Cerebellar nuclear complex (tissue), 1 donor: ENCODE results near the gene SLC7A9.
"Not testable (repeated sequence)": the region's sequence is repeated elsewhere in the genome, so short reads cannot be mapped to it uniquely, and the experiment has no call there.

Experiments used
- DNase-seq, 2 experiments: peaks; one replicate each; lab custom pipeline; 2025; lab: John Stamatoyannopoulos, UW

SLC7A9 gene

DNA sequence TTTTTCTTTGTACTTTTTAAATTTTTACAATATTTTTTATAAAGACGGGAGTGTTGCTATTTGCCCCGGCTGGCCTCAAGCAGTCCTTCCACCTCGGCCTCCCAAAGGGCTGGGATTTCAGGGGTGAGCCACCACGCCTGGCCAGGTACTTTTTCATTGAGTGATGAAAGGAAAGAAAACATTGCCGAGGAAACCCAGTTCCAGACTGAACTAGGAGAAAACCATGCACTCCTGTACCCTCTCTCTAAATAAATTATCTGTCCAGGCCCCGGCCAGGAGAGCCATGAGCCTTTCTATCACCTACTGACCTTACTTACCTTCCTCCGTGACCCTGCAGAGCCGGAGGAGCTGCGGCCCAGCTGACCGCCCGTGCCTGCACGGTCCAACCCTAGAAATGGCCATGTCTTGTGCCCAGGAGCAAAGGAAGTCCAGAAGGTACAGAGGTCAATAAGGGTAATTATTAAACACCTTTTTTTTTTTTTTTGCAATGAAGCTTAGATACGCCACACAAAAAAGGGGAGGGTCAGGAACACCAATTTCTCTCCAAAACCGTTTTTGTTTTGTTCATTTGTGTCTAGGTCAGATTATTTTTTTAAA, at the start of gene SLC7A9:
TSS of gene SLC7A9 (minus strand) at position 399 of the 597 bp plus-strand sequence. CDS start 1,233 bp downstream, outside the sequence.
- no peak for DNase-seq

DNA sequence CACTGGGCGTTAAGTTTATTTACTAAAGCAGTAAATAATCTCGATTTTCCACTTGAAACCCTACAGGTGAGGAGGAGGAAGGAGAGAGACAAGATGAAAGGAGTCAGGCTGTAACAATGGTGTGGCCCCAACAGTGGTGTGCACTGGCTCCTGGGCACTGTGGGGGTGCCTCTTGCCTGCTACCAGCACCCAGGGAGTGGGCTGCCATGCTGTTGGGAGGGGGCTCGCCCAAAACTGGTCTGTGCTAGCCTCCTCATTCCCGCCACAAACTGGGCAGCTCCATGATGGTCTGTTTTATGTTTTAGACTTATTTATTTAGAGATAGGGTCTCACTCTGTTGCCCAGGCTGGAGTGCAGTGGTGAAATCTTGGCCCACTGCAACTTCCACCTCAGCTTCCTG, 49.8 kb upstream of the SLC7A9 start:
- DNase-seq, result no peak

DNA sequence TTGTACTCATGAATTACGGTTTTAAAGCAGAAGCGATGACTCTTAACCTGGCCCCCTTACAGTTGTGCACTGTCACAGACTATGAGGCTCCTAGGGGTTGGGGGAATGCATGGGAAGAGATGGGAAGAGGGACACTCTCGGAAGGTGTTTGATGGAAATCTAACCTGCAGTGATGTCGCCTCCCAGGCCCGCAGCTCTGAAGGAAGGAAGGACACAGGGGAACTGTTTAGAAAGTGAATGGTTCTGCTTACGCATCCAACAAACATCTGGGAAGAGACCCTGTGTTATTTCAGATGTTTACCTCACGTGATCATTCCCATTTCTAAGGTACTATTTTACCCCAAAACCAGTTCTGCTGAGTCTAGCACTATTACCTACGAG, 48.0 kb upstream of the SLC7A9 start:
- DNase-seq, result no peak

DNA sequence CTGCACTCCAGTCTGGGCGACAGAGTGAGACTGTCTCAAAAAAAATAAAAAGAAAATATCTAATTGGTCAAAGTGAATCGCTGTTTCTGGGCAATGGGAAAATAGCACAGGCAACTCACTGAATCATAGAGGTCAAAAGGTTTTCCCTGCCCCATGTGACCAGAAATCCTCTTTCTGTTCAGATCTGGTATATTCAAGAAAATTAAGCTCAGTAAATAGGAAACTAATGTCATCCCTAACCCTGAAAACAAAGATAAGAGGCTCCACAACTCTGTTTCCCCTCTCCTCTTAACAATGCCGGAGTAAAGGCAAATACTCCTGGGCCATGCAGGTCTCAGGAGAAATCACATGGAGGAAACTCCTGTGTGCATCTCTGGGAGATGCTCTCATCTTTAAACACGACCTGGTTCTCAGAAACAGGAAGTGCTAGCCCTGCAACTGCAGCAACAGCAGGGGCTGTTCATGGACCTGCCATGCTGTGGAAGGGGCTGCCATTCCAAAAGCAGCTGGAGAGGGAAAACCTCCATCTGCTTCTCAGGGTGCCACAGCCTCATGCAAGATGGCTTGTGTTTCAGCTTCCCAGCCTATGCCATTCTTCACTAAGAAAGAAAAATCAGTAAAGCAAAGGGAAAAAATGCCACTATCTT, 47.5 kb upstream of the SLC7A9 start:
- no peak for DNase-seq

DNA sequence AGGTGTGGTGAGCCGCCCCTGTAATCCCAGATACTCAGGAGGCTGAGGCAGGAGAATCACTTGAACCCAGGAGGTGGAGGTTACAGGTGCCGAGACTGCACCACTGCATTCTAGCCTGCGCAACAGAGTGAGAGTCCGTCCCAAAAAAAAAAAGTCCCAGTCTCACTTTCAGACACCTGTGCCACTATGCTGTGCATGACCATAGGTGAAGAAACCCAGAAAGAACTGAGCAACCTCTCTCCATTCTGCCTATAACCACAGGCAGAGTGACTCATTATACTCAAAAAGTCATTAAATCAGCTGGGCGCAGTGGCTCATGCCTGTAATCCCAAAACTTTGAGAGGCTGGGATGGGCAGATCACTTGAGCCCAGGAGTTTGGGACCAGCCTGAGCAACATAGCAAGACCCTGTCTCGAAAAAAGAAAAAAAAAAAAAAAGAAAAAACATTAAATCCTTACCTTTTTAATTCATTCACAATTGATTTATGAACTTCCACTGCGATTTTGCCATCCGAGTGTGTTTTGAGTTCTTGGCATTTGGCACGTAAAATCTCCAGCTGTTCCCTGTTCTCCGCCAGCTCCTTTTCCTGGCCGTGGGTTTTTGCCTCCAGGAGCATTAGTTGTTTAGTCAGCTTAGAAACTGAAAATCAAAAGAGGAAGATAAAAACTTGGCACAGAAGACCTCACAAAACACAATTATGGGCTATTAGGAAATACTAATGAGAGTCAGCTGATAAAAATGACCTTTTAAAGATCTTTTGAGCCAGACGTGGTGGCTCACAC, 45.5 kb upstream of the SLC7A9 start:
- no peak for DNase-seq

DNA sequence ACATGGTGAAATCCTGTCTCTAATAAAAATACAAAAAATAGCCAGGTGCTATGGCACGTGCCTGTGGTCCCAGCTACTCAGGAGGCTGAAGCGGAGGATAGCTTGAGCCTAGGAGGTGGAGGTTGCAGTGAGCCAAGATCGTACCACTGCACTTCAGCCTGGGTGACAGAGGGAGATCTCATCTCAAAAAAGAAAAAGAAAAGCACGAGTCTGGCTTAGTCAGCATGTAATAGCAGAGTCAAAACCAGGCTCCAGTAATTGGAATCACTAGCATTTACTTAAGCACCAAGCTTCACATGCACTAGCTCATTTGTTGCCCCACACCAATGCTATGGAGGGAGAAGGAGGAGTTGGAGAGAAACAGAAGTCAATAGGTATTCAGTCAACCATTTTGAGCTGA, 41.9 kb upstream of the SLC7A9 start:
- no peak for DNase-seq

DNA sequence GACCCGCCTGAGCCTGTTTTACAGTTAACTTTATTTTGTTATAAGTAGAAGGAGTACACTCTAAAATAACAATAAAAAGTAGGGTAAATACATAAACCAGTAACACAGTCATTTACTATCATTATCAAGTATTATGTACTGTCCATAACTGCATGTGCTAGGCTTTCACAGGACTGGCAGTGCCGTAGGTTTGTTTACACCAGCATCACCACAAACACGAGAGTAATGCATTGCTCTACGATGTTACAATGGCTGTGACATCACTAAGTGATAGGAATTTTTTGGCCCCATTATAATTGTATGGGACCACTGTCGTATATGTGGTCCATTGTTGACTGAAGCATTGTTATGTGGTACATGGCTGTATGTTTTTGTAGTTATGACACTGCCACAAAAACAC, 41.3 kb upstream of the SLC7A9 start:
- no peak for DNase-seq

DNA sequence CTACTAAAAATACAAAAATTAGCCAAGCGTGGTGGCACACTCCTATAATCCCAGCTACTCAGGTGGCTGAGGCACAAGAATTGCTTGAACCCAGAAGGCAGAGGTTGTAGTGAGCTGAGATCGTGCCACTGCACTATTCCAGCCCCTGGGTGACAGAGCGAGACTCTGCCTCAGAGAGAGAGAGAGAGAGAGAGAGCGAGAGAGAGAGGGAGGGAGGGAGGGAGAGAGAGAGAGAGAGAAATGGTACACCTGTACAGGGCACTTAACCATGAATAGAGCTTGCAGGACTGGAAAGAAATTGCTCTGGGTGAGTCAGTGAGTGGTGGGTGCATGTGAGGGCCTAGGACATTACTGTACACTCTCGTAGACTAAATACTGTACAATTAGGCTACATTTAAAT, 40.5 kb upstream of the SLC7A9 start:
- no peak for DNase-seq

DNA sequence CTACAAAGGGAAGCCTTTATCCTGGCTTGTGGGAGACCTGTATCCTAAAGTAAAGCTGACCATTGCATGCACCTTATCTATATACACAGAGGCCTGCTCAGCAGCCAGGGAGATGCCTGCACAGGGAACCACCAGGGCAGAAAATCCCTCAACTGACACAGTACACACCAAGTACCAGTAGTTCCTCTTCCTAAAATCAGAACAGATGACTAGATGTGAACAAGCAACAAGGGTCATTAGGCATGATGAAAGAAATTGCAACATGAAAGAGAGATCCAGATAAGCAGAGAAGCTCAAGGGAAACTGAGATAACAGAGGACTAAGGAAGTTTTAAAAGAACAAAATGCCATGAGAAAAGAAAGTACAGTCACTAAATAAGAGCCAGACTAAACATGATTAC, 39.7 kb upstream of the SLC7A9 start:
- no peak for DNase-seq

DNA sequence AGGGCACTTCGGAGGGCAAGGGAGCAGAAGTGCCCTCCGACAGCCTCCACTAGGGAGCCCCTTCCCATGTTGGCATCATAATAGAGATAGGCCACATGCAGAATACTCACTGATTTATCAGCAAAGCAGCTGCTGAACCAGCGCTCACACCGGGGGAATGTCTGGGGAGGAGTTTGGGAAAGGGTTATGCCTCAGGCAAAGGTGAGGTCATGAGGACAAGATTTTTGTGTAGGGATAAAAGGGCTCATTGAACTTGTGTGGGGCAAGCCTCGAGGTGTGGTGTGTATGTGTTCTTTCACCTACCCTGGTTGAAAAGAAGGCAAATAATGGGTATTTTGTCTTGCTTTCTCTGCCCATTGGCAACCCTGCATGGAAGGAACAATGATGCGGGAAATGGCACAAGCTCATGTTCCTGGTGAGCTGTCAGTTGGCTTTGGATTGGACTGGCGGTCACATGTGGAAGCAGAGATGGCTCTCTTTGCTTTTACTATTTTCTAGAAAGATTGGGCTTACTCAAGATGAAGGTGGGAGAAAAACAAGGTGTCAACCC, 39.1 kb upstream of the SLC7A9 start:
- DNase-seq, result no peak

DNA sequence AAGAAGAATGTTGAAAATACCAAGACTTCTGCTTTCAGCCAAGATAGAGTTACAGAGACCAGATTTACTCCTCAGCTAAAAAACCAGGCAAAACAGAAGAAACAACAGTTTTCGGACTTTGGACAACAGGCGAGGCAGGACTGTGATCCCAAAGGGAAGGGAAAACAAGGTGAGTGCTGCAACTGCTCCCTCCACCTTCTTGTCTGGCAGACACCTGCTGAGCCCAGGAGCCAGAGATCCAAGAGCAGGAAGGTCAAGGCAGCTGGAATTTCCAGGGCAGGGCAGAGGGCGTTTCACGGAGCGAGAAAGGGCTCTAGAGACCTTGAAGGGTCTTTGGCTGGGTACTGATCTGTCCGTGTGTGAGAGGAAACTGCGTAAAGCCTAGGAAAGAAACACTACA, 32.9 kb upstream of the SLC7A9 start:
- no peak for DNase-seq

DNA sequence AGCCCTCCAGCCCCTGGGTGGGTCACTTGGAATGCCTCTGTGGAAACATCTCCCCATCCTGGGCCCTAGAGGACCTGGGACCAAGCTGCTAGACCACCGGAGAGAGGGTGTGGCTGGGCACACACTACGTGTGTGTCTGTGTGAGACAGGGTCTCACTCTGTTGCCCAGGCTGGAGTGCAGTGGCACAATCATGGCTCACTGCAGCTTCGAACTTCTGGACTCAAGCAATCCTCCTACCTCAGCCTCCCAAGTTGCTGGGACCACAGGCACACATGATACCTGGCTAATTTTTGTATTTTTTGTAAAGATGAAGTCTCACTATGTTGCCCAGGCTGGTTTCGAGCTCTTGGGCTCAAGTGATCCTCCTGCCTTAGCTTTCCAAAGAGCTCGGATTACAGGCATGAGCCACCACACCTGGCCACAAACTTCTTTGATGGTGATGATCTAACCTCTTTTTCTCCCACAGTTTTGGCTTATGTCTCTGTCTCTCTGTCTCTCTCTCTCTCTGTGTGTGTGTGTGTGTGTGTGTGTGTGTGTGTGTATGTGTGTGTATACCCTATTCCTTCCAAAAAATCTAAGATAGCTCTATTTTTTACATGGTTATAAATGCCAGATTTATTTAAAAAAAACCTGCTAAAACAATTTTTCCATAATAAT, 32.1 kb upstream of the SLC7A9 start:
- DNase-seq, result no peak

DNA sequence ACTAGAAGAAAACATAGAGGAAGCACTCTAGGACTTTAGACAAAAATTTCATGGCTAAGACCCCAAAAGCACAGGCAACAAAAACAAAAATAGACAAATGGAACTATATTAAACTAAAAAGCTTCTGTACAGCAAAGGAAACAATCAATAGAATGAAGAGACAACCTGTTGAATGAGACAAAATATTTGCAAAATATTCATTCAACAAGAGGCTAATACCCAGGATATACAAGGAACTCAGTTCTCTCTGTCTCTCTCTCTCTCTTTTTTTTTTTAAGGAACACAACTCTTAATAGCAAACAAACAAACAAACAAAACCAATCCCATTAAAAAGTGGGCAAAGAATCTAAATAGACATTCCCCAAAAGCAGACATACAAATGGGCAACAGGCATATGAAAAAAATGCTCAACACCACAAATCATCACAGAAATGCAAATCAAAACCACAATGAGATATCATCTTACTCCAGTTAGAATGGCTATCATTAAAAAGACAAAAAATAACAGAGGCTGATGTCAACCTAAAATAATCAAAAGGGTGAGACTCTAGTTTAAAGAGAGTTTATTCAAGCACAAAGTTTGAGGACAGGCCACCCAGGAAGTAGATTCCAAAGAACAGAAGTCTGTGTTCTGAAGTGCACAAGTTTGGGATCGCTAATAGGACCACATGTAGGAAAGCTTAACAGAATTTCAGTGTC, 27.1 kb upstream of the SLC7A9 start:
- DNase-seq, result no peak

DNA sequence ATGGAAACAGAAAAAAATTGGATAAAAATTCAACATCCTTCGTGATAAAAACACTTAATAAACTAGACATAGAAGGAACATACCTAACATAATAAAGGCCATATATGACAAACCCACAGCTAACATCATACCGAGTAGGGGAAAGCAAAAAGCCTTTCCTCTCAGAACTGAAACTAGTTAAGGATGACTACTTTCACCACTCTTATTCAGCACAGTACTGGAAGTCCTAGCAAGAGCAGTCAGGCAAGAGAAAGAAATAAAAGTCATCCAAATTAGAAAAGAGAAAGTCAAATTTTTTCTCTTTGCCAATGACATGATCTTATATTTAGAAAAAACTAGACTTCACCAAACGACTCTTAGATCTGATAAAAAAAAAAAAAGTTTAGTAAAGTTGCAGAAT, 25.8 kb upstream of the SLC7A9 start:
- DNase-seq, result no peak

DNA sequence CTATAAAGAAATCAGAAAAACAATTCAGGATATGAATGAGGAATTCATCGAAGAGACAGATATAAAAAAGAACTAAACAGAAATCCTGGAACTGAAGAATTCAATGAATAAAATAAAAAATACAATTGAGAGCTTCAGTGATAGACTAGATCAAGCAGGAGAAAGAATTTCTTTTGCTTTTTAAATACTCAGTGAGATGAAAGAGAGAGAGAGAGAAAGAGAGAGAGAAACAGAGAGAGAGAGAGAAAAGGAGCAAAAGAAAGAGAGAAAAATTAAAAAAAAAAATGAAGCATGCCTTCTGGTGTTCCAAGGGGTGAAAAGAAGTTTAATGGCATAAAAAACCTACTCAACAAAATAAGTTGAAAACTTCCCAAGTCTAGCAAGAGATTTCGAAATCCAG, 22.0 kb upstream of the SLC7A9 start:
- no peak for DNase-seq

DNA sequence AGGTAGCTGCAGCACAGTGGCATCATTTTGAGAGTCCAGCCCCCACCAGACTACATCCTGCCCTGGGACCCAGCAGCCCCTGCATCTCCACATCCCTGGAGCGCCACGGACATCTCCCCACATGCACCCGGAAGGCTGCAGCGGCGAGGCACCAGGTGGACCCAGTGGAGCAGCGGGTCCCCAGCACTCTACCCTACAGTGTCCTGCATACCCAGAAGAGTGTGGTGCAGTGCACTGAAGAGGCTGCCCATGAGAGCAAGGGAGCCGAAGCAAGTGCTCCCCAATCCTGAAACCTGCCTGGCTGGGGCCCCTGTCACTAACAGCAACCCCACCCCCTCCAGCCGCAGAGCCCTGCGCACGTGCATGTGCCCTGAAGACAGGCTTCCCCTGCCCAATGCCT, 21.3 kb upstream of the SLC7A9 start:
- no peak for DNase-seq

DNA sequence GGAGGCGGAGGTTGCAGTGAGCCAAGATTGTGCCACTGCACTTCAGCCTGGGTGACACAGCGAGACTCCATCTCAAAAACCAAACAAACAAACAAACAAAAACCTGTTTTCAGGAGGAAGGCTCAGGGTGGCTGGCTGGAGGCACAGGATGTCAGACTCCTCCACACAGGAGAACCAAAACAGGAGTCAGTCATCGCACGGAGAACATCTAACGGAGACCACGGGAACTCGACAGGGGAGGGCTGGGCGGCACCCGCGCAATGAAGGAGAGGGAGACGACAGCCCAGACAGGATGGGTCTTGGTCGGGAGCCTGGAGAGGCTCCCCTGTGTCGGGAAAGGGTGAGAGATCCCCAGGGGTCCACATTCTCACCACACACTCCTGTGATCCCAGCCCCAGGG, 20.8 kb upstream of the SLC7A9 start:
- no peak for DNase-seq

DNA sequence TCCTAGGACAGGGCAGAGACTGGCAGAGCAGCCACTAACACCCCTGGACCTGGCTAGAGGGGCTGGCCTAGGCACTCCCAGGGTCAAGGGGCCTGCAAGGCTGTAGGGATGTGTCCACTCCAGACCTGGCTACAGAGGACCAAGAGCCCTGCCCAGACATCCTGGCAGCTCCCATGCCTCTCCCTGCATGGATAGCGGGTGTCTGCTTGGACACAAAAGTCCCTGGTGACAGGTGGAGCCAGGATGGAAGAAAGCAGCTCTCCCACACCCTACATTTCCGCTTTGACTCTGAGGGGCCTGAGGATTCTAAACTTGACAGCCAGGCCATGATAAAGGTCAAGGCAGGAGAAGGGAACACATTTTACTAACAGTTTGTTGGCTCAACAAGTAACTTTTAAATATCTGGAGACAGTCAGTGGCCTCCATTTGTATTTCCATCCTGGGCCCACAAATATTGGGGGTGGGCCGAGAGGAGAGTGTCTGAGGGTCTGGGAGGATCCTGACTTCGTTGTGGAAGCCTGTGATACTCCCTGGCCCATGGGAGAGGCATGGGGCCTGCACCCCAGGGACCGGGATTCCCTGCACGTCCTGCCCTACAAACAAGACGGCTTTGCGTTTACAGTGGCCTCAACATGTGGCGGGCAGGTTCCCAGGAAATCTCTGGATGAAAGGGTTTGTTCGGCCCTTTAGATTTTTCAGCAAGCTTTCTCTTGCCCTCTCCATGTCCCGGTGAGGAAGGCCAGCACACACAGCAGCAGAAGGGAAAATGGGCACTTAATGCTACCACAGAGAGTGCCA, 19.8 kb upstream of the SLC7A9 start:
- DNase-seq, result no peak

DNA sequence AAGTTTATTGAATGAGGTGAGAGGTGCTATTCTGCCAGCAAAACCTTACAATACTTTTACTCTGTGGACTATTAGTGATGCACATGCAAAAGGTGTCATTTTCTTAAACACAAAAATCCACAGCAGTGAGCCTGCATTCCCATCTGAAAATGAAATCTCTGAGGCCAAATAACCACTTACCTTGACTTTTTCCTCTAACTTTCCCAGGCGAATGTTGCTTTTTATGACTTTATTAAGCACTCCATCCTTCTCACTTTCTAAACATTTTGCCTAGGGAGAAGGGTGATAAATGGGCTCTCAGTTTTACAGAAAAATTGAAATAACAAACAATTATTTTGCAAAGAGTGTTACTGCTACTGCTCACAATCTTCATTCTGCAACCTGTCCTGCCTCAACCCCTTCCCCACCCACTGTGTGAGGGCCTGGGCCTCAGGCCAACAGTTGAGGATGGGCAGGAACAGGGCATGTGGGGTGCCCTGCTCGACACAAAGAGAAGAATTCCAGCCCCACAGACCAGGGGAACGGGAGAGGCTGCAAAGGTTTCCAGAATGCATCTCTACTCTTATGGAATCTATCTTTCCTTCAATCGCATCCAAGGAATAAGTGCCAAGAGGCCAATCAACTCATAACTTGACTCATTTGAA, 18.1 kb upstream of the SLC7A9 start:
- DNase-seq, result no peak

DNA sequence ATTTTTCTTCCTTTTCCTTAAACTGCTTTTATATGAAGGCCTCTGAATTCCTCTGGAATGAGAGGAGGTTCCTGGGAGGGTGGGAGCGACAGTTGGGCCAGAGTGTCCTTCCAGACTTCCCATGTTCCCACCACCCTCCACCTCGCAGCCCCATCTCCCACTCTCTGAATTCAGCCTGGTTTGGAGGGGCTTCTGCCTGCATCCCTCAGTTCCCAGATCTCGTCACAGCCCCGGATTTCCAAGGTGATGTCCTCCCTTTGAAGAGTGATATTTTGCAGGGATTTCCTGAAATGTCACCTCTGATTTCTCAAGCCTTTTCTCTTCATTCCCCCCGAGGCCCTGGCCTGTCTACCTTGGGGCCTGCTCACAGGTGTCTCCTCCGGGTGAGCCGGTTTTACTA, 16.7 kb upstream of the SLC7A9 start:
- no peak for DNase-seq

DNA sequence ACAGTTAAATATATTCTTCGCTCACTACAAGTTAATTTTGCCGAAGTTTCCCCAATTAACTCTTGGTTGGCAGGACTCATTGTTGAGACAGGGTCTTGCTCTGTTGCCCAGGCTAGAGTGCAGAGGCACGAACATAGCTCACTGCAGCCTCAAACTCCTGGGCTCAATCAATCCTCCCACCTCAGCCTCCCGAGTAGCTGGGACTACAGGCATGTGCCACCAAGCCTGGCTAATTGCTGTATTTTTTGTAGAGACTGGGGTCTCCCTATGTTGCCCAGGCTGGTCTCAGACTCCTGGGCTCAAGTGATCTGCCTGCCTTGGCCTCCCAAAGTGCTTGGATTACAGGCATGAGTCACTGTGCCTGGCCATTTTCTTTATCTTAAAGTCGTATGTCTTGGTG, 15.7 kb upstream of the SLC7A9 start:
- not testable (repeated sequence) for DNase-seq
